HS-5 (cell line): Measurements from ENCODE around the gene POLR3GL.

Experiments
- DNase-seq: peaks from one replicate; pipeline ENCODE4 v3.0.0-alpha.2; 2012; ENCODE audit warnings: low read depth

The POLR3GL gene

DNA sequence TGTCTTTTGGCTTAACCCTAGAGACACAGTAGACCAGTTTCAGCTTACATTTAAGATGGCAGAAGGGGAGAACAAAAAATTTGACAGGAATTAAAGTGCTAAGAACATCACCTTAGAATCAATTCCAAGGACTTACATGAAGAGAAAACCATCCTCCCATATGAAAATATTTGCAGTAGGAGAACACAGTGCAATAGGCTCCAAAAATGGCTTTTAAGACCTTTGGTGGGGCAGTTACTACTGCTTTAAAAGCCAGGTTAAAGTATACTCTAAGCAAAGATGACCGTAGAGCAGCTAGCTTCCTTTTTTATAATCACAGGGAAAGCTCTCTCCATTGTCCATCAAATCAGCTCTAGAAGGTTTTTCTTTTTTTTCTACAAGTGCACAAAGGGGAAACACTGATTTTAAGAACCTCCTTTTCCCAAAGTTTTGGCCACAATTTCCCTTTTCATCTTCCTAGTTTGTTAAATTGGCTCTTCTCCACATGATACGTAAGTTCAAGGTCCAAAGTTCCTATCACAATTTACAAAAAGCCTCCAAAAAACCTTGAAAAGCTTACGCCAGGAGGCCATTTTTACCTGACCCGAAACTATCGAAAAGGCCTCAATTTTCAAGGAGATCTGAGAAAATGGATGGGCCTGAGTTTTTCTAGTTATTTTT lies 28.6 kb downstream of the POLR3GL start:
- DNase-seq, result no peak

DNA sequence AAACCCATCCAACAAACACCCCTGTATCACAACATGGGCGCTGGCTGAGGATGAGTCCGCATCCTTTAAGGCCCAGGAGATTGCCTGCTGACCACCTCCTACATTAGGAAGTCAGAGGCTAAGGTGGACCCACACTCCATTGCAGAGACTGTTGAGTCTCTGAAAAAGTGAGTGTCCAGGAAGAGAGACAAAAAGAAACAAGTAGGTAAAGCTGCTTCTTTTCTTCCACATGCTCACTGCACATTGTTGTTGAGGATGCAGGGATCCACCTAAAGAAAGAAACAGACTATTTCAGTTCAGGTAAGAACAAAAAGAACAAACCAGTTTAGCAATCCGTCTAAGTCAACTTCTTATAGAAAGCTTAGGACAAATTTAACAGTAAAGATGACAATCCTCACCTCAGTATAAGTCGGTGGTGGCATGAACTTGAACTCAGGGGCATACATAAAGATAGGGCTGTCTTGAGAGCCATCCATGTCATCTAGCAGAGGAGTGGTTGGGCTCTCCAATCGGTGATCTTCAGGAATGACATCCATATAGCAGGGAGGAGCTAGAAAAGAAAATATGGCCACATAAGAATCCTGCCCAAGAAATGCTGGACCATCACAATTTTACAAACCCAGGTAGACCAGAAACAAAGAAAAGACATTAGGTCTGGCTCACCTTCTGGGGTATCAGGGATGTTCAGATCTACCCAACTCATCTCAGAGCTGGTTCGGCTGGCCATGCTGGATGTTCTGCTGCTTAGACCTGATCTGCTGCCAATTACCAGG lies 29.3 kb downstream of the POLR3GL start:
- no peak for DNase-seq

DNA sequence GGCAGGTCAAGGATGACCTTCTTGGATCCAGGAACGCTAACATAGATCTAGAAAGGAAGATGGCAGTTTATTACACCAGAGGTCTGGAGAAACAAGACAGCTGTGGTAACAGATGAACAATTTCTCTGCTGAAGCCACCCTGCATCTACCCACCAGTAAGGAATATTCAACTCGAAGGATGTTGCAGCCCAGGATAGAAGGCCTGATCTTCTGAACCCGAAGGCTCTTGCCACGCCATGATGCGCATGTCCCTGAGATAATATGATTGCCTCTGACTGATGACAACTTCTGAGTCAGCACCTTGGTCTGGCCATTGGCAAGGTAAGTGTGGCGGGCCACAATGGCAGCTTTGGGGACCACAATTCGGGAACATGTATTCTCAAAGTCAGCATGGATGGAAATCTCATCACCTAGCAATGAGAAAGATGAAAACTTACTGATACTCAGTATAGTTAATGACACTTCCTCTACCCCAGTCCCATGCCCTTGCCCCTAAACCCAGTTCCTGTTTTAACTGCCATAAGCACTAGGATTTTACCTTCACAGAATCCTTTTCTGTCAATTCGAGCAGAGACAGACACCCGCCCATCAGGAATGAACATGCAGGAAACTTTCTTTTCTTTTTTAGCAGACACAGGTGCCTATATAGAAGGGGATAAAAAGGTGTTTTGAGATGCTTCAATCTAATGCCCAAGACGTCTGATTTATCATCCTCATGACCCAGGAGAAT lies 30.1 kb downstream of the POLR3GL start:
- DNase-seq, result no peak

DNA sequence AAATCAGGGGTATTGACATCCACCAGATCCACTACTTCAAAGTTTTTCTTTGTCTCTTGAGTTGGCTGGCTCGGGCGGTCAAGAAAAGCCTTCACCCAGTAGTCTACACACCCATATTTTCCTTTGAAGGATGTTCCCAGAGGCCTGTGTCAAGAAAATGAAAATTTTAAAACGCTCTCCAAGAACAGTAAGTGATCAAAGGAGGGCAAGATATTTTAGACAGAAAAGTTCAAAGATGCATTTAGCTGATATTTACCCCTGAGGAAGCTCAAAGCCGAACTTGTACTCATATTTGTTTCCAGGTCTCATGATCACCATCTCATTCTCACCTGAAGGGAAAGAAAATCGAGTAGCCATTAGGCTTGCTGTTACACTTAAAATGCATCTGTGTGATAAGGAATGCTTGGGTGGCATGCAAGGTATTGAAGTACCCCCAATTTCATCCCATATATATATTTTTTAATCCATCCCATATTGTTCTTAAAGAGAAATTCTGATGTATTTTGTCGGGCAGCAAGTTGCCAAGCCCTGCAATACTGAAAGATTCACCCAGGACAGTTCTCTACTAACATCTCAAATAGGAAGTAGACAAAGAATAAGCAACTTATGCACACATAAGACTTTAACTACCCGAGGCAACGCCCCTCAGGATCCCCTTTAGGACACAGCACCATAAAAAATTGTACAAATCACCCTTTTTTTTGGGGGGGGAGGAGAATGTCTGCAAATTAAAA lies 30.8 kb downstream of the POLR3GL start:
- no peak for DNase-seq

DNA sequence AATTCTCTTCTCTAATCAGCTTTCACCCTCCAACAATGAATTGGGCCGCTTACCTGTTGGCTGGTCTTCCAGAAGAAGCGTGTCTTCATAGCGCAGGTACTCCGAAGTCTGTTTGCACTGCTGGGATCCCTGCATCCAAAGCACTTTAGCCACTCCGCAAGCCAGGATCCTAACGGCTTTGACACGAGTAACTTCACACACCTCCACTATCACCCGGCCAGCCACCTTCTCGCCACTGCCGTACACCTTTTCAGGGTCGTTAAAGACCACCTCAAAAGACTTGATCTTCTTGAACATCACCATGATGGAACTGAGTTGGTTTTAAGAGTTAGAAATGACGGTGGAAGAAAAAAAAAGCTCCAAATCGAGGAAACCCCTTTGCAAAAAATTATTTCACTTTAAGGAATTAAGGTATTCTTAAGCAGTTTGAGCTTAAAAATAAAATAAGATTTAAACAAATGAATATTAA lies 31.5 kb downstream of the POLR3GL start:
- no peak for DNase-seq

DNA sequence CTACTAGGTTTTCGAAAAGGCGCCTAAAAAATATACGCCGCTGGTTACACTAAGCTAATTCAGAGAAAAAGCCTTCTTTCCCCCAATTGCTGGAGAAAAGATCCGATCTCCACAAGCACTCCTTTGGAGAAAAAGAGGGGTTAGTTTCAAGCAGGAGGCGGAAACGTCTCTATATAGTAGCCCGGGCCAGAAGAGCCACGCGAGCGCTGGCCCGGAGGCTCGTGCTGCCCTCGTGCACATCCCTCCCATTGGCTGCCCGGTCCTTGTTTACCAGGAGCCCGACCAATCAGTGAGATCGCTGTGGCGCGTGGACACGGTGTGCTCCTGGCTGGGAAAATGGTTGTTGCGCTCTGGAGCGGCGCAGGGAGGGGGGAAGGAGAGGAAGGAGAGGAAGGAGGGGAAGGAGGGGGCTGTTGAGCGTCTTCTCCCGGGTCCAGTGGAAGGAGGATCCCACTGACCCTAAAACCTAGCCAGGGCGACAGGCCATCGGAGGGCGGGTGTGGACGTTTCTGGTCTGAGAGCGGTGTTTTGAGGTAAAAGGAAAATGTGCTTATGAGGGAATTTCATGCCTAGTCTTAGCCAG lies 32.0 kb downstream of the POLR3GL start, which contains the start of gene TXNIP:
TXNIP (minus strand) TSS at position 147 of the 583 bp plus-strand sequence. CDS start 313 bp downstream, outside the sequence.
- DNase-seq, result peak; percentile 74

DNA sequence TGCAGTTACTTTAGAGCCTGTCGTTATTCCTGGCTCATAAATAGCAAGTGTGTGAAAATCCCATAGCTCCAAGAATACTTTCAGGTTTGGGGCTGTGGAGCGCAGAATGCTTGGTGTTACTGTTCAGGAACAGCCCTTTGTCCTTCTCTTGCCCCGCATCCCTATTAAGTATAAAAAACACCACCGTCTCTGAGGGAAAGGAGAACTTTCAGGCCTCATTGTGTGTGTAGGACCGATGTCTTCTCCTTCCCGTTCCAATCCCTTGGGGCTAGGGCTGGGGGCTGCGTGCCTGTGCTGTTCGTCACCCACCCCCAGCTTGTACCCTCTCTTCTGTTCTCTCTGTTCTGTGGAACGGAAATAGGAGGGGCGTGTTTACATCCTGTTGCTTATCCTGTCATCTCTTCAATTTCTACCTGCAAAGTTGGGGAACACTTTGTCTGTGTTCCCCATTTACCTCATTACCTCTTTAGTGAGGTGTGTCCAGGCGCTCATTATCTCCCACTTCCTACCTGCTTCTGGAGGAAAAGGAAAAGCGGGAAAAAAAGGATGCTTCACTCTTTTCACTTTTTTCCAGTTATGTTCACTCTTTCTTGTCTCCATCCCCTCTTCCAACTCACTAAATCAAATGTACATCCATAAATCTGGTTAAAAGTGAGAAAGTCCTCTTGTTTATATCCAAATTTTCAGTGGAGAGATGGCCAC lies 32.7 kb downstream of the POLR3GL start:
- no peak for DNase-seq

DNA sequence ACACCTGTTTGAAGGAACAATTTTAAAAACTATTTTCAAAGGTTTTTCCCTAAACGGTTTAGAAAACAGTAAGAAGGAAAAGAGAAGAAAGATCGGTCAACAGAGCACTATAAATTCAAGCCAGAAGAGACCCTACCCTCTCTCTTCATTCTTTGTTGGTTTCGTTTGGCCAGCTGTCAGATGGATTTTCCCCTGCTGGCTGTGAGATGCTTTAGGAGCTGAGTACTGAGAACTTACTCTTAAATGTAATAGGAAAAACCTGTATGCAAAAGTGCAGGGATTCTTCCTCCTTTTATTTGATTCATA lies 33.2 kb downstream of the POLR3GL start:
- no peak for DNase-seq

DNA sequence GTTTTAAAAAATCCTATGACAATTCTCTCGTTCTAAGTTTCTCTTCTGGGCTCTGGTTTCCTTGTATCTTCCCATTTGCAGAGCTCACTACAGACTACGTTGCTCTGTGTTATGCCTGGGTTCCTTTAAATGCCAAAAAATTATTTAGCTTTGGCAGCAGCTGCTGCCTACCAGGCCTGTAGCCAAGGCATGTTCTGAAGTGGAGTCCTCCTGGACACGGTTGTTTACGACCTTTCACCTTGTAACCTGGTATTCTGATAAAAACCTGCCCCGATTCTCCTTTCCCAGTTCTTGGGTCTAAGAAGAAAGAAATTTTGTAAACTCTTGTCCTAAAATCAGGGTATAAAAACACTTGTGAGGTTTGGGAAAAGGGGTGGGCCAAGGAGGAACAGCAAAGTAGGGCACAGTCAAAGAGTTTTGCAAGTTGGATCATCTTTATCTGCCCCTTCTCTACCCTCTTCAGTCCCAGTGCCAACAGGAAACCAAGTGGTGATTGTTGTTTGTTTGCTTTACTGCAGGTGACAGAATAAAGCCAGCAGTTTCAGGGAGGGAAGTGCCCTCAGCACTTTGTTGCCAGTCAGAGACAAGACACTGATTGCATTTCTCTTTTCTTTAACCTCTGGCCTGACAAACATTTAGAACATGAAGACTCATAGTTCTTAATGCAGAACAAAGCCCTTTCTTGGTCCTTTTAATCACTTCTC lies 35.0 kb downstream of the POLR3GL start:
- DNase-seq, result no peak

DNA sequence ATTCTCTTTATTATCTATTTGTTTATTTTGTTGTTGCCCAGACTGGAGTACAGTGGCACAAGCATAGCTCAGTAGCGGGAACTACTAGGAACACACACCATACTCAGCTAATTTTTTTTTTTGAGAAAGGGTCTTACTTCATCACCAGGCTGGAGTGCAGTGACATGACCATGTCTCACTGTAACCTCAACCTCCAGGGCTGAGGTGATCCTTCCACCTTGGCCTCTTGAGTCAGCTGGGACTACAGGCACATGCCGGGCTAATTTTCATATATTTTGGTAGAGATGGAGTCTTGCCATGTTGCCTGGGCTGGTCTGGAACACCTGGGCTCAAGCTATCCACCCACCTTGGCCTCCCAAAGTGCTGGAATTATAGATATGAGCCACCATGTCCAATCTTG lies 37.2 kb downstream of the POLR3GL start:
- DNase-seq, result no peak

DNA sequence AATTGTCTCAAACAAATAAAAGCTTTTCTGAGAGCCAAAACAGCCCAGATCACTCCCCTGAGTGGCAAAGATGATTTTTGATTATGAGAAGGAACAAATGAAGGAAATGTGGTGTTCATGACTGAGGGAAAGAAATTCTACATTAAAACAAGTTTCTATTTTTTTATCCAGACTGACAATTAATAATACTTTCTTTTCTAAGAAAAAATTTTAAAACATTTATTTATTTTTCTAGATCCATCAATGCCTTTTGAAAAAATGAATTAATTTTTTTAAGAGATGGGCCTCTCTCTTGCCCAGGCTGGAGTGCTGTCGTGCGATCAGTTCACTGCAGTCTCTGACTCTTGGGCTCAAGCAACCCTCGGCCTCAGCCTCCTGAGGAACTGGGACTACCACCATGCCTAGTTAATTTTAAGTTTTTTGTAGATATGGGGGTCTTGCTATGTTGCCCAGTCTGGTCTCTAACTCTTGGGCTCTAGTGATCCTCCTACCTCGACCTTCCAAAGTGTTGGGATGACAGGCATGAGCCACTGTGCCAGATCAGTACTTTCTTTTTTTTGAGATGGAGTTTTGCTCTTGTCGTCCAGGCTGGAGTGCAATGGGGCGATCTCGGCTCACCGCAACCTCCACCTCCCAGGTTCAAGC lies 43.1 kb downstream of the POLR3GL start:
- no peak for DNase-seq

DNA sequence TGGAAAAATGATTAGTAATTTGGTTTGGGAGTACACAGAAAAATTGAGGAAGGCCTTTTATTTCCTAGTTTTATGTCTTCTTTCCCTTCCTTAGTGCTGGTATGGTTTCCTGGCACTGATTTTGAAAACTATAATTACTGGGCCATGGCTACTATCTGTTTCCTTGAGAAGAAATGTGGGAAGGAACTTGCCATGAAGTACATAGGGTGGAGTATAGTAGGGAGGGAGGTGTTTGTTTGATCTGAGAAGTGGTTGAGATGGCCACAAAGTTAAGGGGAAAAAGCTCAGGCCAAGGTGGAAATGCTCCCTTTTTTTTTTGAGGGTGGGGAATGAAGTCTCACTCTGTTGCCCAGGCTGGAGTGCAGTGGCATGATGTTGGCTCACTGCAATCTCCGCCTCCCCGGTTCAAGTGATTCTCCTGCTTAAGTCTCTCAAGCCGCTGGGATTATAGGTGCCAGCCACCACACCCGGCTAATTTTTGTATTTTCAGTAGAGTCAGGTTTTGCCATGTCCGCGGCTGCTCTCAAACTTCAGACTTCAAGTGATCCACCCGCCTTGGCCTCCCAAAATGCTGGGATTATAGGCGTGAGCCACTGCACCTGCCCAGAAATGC lies 45.7 kb downstream of the POLR3GL start:
- no peak for DNase-seq

DNA sequence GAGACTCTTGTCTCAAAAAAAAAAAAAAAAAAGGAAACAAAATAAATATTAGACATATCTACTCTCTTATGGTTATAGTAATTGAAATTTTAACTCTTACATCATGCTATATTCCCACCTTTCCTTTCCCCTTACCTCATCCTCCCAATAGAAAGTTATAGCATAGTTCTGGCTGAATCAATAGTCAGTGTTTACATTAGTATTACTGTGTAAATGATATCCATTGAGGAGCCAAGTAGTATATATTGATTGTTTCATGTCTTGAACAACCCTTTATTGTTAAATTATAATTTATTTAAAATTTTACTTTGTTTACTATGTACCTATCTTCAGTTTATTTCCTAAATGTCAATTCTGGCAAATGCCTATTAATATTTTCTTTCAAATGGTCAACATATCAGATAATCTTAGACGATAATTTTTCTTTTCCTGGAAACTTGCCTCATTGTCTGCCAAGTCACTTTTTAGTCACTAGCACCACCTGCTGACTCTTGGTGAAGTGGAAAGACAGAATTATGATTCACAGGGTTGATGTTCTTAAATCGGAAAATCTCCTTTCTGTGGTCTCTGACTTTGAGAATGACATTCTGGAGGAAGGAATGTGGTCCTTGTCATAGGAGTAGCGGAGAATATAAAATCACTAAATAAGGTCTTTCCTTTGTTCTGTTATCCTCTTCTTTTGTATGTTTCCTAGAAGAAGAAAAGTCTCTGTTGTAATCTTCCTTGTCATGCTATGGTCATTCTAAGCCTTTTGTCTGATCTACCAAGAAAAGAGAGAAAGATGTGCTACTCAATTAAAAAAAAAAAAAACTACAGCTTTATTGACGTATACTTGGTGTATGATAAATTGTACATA lies 48.4 kb downstream of the POLR3GL start:
- DNase-seq, result peak; percentile 74

DNA sequence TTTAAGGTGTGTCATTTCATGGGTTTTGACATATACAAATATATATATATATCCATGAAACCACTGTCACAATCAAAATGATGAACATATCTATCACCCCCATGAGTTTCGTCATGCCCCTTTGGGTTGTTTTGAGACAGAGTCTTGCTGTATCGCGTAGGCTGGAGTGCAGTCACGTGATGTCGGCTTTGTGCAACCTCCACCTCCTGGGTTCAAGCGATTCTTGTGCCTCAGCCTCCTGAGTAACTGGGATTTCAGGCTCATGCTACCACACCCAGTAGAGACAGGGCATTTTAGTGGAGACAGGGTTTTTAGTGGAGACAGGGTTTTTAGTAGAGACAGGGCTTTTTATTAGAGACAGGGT lies 49.1 kb downstream of the POLR3GL start:
- no peak for DNase-seq

DNA sequence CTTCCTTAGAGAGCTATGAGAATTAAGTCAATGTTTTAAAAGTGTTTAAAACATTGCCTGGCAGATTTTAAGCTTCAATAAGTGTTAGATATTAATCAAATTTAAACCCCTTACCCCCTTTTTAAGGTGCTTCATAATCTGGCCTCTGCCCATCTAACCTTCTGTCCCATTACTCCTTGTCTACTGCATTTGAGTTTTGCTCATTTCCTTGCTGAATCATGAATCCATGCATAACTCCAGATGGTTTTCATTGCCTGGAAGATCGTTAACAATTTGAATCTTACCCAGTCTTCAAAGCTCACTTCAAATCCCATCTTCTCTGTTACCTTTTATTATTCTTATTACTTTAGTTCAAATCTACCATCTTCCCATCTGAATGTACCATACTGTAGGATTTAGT lies 52.4 kb downstream of the POLR3GL start:
- DNase-seq, result no peak

DNA sequence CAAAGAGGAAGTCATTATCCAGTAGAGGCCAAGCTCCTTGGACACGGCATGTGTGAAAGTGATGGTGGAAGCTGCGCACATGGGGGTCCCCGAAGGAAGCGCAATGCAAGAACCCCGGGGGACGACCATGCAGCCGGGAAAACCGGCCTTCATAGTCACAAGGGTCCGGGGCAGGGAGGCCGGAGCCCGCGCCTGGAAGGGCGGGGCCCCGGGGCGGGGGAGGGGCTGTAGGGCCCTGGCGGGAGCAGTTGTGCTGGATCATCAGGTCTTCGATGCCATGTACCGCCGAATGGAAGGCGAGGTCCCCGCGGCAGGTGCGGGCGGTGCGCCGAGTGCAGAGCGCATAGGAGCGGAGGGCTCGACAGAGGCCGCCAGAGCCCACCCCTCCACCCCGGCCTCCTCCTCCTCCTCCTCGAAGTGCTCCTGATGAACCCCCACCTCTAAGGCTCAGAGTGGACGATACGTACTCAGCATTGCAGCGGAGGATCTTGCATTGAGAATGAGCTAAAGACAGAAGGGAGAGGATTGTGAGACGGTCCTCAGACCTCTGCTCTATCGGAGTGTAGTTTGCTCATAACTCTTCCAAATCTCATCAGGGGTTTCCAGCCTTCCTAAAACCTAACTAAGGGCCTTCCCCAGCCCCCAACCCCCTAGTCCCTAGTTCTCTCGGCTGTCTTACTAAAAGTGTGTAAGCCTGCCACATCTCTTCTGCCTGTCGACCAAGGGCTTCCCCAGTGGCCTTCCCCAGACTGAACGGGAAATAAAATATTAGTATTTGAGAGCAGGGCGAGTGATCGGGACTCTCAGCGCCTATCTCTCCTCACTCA lies 55.0 kb downstream of the POLR3GL start:
- DNase-seq, result no peak

DNA sequence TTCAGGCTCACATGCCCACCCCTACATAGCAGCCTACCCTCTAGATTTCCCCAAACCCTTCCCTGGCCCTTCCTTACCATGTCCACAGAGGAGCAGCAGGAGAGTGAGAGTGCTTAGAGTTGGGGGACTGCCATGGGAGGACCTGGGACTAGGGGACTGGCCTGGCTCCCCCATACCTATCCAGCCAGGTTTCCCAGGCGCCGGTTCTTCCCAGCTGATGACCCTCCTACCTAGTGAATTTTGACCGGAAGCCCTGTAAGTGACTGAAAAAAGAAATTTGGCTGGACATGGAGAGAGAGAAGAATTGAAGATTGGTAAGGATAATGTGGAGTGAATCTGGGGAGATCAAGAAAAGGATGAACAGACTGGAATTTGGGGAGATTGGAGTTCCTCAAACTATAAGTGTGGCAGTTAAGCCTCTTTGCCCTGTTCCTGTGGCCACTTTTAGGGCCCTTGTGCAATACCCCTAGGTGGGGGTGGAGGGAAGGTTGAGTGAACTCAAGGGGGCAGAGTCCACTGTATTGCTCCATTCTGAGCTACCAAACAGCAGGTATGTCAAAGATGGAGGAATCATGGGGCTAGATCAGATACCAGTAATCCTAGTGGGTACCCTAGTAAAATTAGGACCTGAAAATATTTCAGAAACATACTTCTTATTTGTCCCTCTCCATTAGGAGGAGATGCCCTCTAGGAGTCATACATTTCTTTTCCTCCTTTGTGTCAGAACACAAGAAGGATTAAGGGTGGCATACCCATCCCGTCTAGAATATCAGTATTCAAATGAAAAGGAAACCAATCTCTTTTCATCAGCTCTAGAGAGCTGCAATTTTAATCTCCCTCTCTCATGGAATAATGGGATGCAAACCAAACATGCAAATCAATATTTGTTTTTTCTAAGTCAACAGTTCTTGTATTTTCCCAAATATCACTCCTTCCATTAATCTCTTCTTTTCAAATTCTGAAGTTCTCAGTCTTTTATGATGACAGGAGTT lies 55.9 kb downstream of the POLR3GL start:
- no peak for DNase-seq
